HUDEP-2 (cell line): ENCODE results near the gene JADE2.

Source experiments
- DNase-seq, 76 experiments: peaks; one replicate each; lab custom pipeline; 2025; ENCODE audit not compliant: unreplicated experiment in 76 of 76; lab: John Stamatoyannopoulos, UW

JADE2 gene

DNA sequence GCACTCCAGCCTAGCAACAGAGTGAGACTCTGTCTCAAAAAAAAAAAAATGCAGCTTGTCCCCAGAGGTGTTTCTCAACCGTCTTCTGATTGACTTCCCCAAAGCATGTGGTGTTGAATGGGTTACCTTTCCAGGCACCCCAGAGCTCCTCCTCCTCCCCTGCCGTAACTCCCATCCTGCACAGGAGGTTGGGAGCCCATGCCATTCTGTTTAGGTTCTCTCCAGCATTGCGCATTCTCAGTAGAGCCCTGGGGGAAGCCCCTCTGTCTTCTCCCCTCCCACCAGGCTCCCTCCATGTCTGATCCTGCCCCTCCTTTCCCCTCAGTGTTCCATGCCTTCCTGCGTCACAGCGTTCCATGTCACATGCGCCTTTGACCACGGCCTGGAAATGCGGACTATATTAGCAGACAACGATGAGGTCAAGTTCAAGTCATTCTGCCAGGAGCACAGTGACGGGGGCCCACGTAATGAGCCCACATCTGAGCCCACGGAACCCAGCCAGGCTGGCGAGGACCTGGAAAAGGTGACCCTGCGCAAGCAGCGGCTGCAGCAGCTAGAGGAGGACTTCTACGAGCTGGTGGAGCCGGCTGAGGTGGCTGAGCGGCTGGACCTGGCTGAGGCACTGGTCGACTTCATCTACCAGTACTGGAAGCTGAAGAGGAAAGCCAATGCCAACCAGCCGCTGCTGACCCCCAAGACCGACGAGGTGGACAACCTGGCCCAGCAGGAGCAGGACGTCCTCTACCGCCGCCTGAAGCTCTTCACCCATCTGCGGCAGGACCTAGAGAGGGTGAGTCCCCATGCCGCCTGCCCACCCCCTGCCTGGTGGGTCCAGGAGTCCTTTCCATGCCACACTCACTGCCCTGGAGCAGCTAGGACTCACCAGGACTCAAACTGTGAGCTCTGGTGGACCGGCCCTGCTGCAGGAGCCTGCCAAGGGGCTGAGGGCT lies 40.6 kb downstream of the JADE2 start:
- DNase-seq: no peak

- no peak for DNase-seq
Observed at GRCh38 chr5:134566741-134567221, 41.3 kb downstream of the JADE2 start.

- no peak for DNase-seq
Observed at GRCh38 chr5:134567641-134568336, 42.3 kb downstream of the JADE2 start.

GRCh38 chr5:134568337-134568700 lies 42.8 kb downstream of the JADE2 start:
- DNase-seq: no peak

DNA sequence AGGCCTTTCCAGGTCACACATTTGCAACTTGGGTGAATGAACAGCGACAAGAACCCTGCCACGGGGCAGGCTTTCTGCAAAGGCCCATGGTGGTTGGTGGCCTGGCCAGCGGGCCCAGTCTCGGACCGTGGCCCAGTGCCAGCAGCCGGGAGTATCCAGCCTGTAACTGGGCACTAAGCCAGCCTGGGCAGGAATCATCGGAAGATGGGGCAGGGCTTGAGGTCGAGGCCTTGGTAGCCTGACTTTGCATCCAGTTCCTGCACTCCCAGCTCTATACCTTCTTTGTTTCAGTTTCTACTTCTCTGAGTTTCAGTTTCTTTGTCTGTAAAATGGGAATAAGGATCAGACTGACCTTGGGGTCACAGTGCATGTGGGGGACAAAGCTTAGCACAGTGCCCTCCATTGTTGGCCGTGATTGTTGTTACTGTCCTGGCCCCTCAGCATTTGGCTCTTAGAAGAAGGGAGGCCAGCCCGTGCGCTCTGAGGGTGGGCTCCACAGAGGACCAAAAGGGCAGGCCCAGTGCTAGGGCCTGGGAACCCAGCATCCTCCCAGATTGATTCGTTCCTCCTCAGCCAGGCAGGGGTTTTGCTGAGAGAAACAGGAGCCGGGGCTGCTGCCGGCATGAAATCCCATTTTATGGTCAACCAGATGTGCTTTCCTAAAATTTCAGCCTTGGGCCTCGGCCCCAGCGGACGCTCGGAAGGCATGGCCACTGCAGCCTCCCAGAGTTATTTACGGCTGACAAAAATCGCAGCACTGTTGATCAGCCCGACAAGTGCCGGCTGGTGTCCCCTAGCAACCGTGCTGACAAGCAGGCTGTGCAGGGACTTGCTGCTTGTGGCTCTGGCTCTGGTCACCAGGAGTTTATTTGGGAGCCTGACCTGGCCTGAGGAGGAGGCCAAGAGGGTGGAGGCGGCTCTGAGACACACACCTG lies 43.6 kb downstream of the JADE2 start:
- DNase-seq: peak in 1 of 76 experiments; percentile 5

- no peak for DNase-seq
Observed at GRCh38 chr5:134569758-134570364, 44.4 kb downstream of the JADE2 start.

GRCh38 chr5:134570365-134570758 lies 44.9 kb downstream of the JADE2 start:
- DNase-seq: no peak

- DNase-seq: no peak
Observed at GRCh38 chr5:134570886-134571285, 45.4 kb downstream of the JADE2 start.

DNA sequence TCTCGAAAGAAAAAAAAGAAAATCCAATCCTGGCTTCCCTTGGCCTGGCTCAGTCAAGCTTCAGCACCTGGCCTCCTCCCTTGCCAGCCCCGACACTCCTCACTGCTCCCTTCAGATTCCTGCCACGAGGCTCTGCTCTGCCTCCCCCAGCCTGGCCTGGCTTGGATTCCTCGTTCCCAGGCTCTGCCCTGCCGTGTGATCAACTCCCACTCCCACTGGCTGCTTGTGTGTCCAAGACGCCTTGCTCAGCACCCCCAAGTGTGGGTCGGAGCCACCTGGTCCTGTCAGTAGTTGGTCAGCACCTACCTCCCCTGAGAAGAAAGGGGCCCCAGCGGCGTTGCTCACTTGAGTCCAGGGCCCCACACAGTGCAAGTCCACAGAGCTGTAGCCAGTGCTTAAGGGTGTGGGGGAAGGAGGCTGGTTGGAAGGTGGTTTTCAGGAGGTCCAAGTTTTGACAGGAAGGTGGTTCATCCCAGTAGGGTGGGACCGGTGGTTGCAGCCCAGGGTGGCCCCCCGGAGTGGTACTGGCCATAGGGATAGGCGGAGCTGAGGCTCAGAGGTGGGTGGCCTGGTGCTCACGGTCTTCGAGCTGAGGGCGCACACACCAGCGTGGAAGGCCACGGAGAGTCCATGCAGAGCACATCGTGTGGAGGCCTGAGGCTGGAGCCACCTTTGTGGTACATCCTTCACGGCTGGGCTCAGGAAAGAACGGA lies 46.4 kb downstream of the JADE2 start:
- DNase-seq: no peak

- DNase-seq: no peak
Observed at GRCh38 chr5:134572811-134573210, 47.3 kb downstream of the JADE2 start.

DNA sequence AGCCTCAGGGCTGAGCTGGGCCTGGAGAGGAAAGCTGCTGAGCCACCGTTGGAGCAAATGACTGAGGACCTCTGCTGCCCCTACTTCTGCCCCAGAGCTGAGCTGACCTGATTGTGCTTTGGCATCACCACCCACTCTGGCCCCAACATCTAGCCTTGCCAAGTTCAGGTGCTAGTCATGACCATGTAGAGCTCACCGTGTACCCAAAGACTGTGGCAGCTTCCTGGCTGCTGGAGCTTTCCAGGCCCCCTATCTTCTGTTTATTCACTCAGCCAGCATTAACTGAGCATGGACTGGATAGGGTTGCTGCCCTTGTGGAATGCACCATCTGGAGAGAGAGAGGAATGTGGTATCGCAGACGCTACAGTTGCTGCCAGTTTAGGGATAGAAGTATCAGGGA lies 49.1 kb downstream of the JADE2 start:
- no peak for DNase-seq

- no peak for DNase-seq
Observed at GRCh38 chr5:134575316-134575715, 49.8 kb downstream of the JADE2 start.

DNA sequence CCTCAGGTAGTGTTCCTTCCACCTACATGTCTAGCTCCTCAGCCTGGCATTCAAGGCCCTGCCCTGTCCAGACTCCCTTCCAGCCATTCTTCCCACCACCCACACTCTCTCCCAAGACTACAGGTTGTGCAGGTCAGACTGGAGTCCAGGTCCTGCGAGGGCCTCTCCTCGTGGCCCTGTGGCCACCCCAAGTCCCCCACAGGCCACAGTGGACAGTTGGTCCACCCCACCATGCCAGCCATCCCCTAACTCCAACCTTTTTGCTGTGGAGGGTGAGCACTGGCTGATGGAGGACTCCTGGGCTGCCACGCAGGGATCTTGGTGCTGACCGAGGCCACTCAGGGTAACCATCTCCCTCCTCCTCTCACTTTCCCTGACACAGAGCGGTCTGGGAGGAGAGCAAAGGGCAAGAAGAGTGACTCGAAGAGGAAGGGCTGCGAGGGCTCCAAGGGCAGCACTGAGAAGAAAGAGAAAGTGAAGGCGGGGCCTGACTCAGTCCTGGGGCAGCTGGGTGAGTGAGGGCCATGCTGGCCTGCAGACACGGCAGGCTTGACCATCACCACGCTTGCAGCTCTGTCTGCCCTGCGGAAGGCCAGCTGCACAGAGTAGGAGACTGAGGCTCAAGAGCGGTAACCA lies 51.0 kb downstream of the JADE2 start:
- no peak for DNase-seq

DNA sequence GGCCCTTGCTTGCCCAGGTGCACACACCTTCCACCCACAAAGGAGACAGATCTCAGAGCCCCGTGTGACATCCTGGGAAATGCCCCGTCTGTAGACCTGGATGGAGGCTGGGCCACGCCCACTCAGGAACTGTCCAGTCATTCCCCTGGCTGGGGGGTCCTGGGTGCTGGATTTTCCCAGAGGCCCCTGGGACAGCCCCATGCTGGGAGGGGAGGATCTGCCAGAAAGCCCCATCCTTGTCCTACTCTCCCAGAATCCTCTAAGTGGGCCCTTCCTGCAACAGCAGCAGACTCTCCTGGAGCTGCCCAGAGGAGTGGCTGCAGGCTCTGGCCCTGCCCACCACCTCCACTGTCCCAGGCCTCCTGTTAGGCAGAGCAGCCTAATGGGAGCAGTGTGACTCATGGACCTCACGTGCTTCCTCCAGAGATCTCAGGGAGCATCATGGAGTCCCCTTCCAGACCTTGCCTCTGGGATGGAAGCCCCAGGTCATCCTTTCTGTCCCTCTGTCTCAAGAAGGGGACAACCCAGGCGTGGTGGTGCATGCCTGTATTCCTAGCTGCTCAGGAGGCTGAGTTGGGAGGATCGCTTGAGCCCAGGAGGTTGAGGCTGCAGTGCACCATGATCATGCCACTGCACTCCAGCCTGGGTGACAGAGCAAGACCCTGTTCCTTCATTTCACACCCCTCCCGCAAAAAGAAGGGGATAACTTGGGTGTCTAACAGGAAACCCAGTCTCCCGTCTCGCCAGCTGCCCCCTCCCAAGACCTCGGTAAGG lies 51.7 kb downstream of the JADE2 start:
- no peak for DNase-seq

DNA sequence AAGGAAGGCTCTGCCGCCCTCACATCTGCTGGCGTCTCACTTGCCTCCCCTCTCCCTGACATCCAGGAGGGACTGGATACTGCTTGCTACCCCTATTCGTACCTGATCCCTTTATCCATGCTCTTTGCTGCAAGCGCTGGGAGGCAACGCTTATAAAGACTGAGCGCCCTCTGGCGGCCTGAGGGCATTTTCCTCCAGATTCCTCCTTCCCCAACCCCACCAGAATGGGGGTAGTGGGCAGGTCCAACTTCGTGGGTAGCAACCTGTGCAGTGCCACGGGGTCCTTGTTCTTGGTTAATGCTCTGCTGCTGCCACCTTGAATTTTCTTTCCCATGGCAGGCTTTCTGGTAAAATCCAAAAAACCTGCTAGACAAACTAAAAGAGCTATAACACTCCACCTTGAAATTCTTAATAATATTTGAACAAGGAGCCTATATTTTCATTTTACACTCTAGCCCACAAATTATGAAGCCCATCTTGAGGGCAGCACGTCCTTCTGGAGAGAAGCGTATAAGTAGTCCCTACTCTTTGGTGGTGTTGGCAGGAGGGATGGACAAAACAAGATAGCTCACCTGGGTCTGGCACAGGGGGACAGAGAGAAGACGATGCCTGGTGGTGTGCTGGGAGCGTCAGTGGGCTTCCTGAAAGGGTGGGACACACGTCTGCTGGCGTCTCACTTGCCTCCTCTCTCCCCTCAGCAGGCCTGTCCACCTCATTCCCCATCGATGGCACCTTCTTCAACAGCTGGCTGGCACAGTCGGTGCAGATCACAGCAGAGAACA lies 52.5 kb downstream of the JADE2 start:
- DNase-seq: peak in 63 of 76 experiments; percentile 8 to 70 (median 45)

DNA sequence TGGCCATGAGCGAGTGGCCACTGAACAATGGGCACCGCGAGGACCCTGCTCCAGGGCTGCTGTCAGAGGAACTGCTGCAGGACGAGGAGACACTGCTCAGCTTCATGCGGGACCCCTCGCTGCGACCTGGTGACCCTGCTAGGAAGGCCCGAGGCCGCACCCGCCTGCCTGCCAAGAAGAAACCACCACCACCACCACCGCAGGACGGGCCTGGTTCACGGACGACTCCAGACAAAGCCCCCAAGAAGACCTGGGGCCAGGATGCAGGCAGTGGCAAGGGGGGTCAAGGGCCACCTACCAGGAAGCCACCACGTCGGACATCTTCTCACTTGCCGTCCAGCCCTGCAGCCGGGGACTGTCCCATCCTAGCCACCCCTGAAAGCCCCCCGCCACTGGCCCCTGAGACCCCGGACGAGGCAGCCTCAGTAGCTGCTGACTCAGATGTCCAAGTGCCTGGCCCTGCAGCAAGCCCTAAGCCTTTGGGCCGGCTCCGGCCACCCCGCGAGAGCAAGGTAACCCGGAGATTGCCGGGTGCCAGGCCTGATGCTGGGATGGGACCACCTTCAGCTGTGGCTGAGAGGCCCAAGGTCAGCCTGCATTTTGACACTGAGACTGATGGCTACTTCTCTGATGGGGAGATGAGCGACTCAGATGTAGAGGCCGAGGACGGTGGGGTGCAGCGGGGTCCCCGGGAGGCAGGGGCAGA lies 53.3 kb downstream of the JADE2 start:
- no peak for DNase-seq

GRCh38 chr5:134579284-134579771 lies 53.9 kb downstream of the JADE2 start:
- no peak for DNase-seq
